Measurements from ENCODE around the gene SORBS1. TPM values are rescaled to one million over a fixed set of nuclear protein-coding genes. Genes with fewer than 3 reads are reported as not detected.

Gene SORBS1
- total RNA-seq, 2 donors from 2014 or later: 1.4 to 1.6 TPM

GRCh38 chr10:95408983-95409873, 151.9 kb downstream of the SORBS1 start:
- H3K27me3 Mint-ChIP-seq: peaks cover 0 to 3% of the 10 kb centered on the region in 2 donors
- no peak overlapping the region for H3K4me3 Mint-ChIP-seq
- no peaks in the 10 kb centered on the region for H3K4me1 Mint-ChIP-seq (ENCODE audit: low read depth in 2 of 2)
- H3K27ac Mint-ChIP-seq: no peak overlapping the region
- no peaks in the 10 kb centered on the region for H3K36me3 Mint-ChIP-seq
- H3K9me3 Mint-ChIP-seq: no peaks in the 10 kb centered on the region
- DNase-seq (ENCODE audit: low spot score) (no peak), ATAC-seq (no peak)

- no peak overlapping the region for H3K27ac Mint-ChIP-seq
- H3K4me3 Mint-ChIP-seq: no peak overlapping the region
- no peak for DNase-seq (ENCODE audit: low spot score)
- no peaks in the 10 kb centered on the region for H3K9me3 Mint-ChIP-seq
- no peaks in the 10 kb centered on the region for H3K27me3 Mint-ChIP-seq
- no peaks in the 10 kb centered on the region for H3K4me1 Mint-ChIP-seq (ENCODE audit: low read depth in 2 of 2)
- H3K36me3 Mint-ChIP-seq: no peaks in the 10 kb centered on the region
- ATAC-seq: no peak
These were observed 152.8 kb downstream of the SORBS1 start for GRCh38 chr10:95408148-95408960.

GRCh38 chr10:95407546-95407945, 153.6 kb downstream of the SORBS1 start:
- no peak for DNase-seq (ENCODE audit: low spot score)
- Mint-ChIP-seq H3K4me3 (no peak overlapping the region), H3K36me3 (no peaks in the 10 kb centered on the region), H3K27me3 (no peaks in the 10 kb centered on the region), H3K27ac (no peak overlapping the region), H3K9me3 (no peaks in the 10 kb centered on the region), H3K4me1 (ENCODE audit: low read depth in 2 of 2) (no peaks in the 10 kb centered on the region)
- no peak for ATAC-seq

GRCh38 chr10:95406651-95407280, 154.4 kb downstream of the SORBS1 start:
- Mint-ChIP-seq H3K27ac (no peak overlapping the region), H3K4me1 (ENCODE audit: low read depth in 2 of 2) (no peaks in the 10 kb centered on the region), H3K4me3 (no peak overlapping the region), H3K27me3 (no peaks in the 10 kb centered on the region), H3K9me3 (no peaks in the 10 kb centered on the region), H3K36me3 (no peaks in the 10 kb centered on the region)
- DNase-seq (ENCODE audit: low spot score) (no peak), ATAC-seq (no peak)

GRCh38 chr10:95405655-95406054, 155.5 kb downstream of the SORBS1 start:
- no peak for ATAC-seq
- H3K27me3 Mint-ChIP-seq: no peaks in the 10 kb centered on the region

GRCh38 chr10:95404864-95405263, 156.3 kb downstream of the SORBS1 start:
- DNase-seq (ENCODE audit: low spot score) (no peak), ATAC-seq (no peak)
- H3K27ac Mint-ChIP-seq: no peak overlapping the region
- H3K4me1 Mint-ChIP-seq (ENCODE audit: low read depth in 2 of 2): no peaks in the 10 kb centered on the region
- no peaks in the 10 kb centered on the region for H3K27me3 Mint-ChIP-seq
- H3K4me3 Mint-ChIP-seq: no peak overlapping the region
- no peaks in the 10 kb centered on the region for H3K36me3 Mint-ChIP-seq
- no peaks in the 10 kb centered on the region for H3K9me3 Mint-ChIP-seq

More at GRCh38 chr10:95405655-95406054, 155.5 kb downstream of the SORBS1 start:
- H3K9me3 Mint-ChIP-seq: no peaks in the 10 kb centered on the region
- no peak overlapping the region for H3K27ac Mint-ChIP-seq
- DNase-seq (ENCODE audit: low spot score): no peak
- no peak overlapping the region for H3K4me3 Mint-ChIP-seq
- no peaks in the 10 kb centered on the region for H3K36me3 Mint-ChIP-seq
- H3K4me1 Mint-ChIP-seq (ENCODE audit: low read depth in 2 of 2): no peaks in the 10 kb centered on the region

GRCh38 chr10:95404462-95404858, 156.7 kb downstream of the SORBS1 start:
- H3K4me1 Mint-ChIP-seq (ENCODE audit: low read depth in 2 of 2): no peaks in the 10 kb centered on the region
- H3K27me3 Mint-ChIP-seq: no peaks in the 10 kb centered on the region
- no peak overlapping the region for H3K4me3 Mint-ChIP-seq
- no peaks in the 10 kb centered on the region for H3K36me3 Mint-ChIP-seq
- DNase-seq (ENCODE audit: low spot score) (no peak), ATAC-seq (no peak)
- H3K27ac Mint-ChIP-seq: no peak overlapping the region
- no peaks in the 10 kb centered on the region for H3K9me3 Mint-ChIP-seq

- Mint-ChIP-seq H3K27ac (no peak overlapping the region), H3K9me3 (no peaks in the 10 kb centered on the region), H3K4me1 (ENCODE audit: low read depth in 2 of 2) (no peaks in the 10 kb centered on the region), H3K4me3 (no peak overlapping the region), H3K27me3 (no peaks in the 10 kb centered on the region), H3K36me3 (no peaks in the 10 kb centered on the region)
- no peak for ATAC-seq
- no peak for DNase-seq (ENCODE audit: low spot score)
These were observed 157.3 kb downstream of the SORBS1 start for GRCh38 chr10:95403700-95404461.

- H3K9me3 Mint-ChIP-seq: no peaks in the 10 kb centered on the region
- no peak for DNase-seq (ENCODE audit: low spot score)
- ATAC-seq: no peak
- no peaks in the 10 kb centered on the region for H3K27me3 Mint-ChIP-seq
- no peak overlapping the region for H3K27ac Mint-ChIP-seq
- no peaks in the 10 kb centered on the region for H3K36me3 Mint-ChIP-seq
- H3K4me1 Mint-ChIP-seq (ENCODE audit: low read depth in 2 of 2): no peaks in the 10 kb centered on the region
- no peak overlapping the region for H3K4me3 Mint-ChIP-seq
These were observed 159.3 kb downstream of the SORBS1 start for GRCh38 chr10:95401704-95402469.

- Mint-ChIP-seq H3K4me1 (ENCODE audit: low read depth in 2 of 2) (no peaks in the 10 kb centered on the region), H3K4me3 (no peak overlapping the region), H3K27me3 (no peaks in the 10 kb centered on the region), H3K27ac (no peak overlapping the region), H3K36me3 (no peaks in the 10 kb centered on the region), H3K9me3 (no peaks in the 10 kb centered on the region)
- ATAC-seq (no peak), DNase-seq (ENCODE audit: low spot score) (no peak)
These were observed 160.4 kb downstream of the SORBS1 start for GRCh38 chr10:95400787-95401186.

GRCh38 chr10:95399183-95399582, 162.0 kb downstream of the SORBS1 start:
- H3K9me3 Mint-ChIP-seq: no peaks in the 10 kb centered on the region
- no peak overlapping the region for H3K27ac Mint-ChIP-seq
- H3K4me1 Mint-ChIP-seq (ENCODE audit: low read depth in 2 of 2): peaks cover 0 to 2% of the 10 kb centered on the region in 2 donors
- H3K36me3 Mint-ChIP-seq: no peaks in the 10 kb centered on the region
- DNase-seq (ENCODE audit: low spot score) (no peak), ATAC-seq (no peak)
- peaks cover 0 to 2% of the 10 kb centered on the region in 2 donors for H3K27me3 Mint-ChIP-seq
- H3K4me3 Mint-ChIP-seq: no peak overlapping the region

GRCh38 chr10:95397747-95398146, 163.4 kb downstream of the SORBS1 start:
- no peak overlapping the region for H3K27ac Mint-ChIP-seq
- ATAC-seq (no peak), DNase-seq (ENCODE audit: low spot score) (no peak)
- H3K9me3 Mint-ChIP-seq: no peaks in the 10 kb centered on the region
- peaks cover 0 to 4% of the 10 kb centered on the region in 2 donors for H3K4me1 Mint-ChIP-seq (ENCODE audit: low read depth in 2 of 2)
- no peak overlapping the region for H3K4me3 Mint-ChIP-seq
- peaks cover 0 to 3% of the 10 kb centered on the region in 2 donors for H3K27me3 Mint-ChIP-seq
- H3K36me3 Mint-ChIP-seq: no peaks in the 10 kb centered on the region
